Stimulated activated CD4-positive, alpha-beta T cell treated with anti-CD3 and anti-CD28 coated beads, Interleukin-12 subunit alpha, Interleukin-12 subunit beta, amount 100 ng/mL, for 48 hours (primary cell): ENCODE data around the gene SLC25A39.

Experiments used
- DNase-seq, 3 donors: peaks; one replicate each; pipeline ENCODE4 v3.0.0-alpha.2; 2020; ENCODE audit warnings: low read depth in 2 of 3, low spot score in 1 of 3

Gene SLC25A39

DNA sequence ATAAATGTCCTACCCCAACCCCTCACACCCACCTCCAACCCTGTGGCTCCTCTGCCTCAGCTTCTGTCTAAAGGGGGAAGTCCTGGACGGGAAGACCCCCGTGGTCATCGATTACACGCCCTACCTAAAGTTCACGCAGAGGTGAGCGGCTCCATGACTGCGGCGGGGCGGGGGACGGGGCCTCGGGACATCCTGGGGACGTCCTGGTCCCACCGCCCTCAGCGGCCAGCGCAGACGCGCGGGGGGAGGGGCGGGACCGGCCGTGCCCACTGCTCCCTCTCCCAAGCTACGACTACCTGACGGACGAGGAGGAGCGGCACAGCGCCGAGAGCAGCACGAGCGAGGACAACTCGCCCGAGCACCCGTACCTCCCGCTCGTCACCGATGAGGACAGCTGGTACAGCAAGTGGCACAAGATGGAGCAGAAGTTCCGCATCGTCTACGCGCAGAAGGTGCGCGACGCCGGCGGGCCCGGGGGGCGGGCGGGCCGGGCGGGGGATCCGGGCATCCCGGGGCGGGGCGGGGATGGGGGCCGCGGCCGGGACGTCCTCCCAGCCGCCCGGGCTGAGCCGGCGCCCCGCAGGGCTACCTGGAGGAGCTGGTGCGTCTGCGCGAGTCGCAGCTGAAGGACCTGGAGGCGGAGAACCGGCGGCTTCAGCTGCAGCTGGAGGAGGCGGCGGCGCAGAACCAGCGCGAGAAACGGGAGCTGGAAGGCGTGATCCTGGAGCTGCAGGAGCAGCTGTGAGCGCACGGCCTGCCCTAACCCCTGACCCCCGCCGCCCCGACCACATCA lies 9.6 kb downstream of the SLC25A39 start:
- DNase-seq, result peak in 2 of 3 donors; percentile 28 to 51

DNA sequence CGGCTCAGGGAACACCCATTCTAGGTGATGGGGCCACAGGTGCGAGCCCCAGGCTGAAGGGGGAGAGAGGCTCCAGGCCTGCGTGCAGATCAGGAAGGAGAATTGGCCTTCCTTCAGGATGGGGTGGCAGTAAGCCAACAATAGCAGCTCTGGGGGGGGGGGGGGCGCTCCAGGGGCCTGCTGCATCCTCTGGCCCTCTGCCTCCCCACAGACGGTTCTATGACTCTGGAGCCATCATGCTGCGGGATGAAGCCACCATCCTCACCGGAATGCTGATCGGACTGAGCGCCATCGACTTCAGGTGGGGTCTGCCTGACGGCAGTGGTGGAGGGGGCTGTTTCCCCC lies 10.1 kb downstream of the SLC25A39 start:
- no peak for DNase-seq

DNA sequence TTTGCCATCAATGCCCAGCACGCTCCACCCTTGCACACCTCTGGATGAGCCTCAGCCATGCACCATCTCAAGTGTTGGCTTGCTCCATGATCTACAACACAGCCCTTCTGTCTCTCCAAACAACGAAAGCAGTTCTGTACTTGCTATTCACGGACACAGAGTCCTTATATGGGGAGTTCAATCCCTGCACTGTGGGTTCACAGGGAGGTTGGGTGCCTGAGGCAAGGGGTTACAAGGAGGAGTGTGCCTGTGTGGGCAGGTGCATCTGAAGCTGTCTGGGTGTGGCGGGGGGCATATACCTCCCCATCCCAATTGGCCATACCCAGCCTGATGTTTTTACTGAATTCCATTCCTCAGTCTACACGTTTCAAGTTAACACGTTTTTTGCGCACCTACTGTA lies 10.6 kb downstream of the SLC25A39 start:
- no peak for DNase-seq

DNA sequence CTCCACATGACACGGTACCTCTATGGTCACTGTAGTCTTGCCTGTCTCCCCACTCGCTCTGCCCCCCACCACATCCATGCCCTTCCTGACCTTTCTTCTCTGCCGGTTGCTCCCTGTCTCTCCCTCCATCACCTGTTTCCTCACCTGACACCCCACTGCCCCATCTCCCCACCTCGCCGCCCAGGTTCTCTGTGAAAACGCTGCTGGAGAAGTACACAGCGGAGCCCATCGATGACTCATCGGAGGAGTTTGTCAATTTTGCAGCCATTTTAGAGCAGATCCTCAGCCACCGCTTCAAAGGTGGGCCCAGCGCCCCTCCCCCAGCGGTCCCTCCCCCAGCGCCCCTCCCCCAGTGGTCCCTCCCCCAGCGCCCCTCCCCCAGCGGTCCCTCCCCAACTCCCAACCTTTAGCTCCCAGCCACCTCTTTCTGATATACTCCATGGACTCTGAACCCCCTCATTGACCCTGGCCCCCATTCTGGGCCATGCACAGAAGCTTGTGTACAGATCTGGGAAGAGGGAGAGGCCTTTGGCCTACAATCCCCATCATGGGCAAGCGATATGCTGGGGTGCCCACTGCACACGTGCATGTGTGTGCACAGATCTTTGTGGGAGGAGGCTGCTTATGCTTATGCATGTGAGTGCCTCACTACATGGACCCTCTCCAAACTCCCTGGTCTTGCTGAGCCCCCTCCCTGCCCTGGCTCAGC lies 12.1 kb downstream of the SLC25A39 start:
- no peak for DNase-seq

DNA sequence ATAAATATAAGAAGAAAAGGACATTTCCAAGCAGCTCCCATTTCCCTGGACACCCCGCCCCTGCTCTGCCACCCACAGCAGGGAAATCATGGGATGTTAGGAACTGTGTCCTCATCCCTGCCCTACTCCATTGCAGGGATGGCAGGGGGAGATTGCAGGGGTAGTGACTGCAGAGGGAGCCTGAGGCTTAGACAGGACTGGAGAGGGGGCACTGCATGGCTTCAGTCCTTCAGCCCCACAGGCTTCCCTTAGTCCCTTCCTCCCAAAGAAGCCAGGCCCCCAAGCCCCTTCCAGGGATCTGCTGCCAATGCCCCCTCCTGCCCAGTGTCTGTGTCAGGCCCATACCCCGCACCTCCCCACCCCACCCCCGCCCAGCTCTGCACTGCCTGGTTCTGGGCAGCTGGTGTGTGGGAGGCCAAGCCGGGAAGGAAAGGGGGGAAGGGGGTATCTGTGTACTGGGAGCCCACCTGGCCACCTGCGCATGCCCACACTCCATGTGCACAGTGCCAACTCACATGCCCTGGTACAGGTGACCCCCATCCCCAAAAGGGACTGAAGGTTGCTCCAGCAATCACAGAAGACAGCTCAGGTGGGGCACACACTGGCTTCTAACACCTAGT lies 13.0 kb downstream of the SLC25A39 start:
- DNase-seq, result no peak

DNA sequence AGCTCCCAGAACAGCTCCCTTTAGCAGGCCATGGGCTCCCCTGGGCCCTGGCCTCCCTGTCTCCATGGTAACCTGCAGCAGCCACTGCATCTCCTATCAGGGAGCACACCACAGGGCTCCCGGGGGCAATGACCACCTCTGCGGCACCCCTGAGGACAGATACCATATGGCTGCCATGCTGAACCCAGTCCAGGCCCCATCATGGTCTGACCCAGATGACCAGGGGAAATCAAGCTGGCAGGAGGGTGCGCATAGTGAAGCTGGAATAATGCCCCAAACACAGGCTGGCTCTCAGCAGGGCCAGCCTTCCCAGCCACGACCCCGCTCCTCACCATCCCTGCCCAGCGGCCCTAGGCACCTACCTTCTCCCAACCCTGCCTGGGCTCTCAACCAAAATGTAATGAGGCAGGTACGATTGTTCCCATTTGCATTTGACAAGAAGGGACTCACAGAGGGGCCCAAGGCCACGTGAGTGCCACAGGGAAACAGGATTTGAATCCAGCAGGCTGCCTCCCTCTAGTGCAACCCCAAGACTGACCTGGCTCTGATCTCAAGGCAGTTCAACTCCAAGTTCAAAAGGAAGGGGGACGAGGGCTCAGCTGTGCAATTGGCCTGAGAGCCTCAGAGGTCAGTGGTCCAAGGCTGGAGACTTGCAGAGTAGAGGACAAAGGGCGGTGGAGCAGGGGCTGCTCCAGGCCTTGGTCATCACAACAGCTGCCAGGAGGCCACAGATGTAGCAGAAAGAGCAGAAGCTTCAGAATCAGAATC lies 13.8 kb downstream of the SLC25A39 start:
- no peak for DNase-seq

DNA sequence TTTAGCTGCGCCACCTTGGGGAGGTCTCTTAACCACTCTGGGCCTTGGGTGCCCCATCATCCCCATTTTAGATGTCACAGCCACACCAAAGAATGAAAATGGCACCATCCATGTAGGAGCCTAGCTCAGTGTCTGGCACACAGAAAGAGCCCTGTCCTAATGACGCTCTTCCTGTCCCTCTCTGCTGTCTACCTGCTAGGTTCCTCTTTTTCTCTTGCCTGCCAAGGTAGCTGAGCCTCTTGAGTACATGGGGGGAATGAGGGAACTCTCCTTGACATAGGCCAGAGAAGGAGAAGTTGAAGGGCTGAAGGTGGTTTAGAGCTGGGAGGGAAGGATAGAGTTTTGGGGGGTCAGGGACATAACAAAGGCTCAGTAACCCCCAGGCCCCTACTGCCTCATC lies 14.4 kb downstream of the SLC25A39 start:
- DNase-seq, result no peak

DNA sequence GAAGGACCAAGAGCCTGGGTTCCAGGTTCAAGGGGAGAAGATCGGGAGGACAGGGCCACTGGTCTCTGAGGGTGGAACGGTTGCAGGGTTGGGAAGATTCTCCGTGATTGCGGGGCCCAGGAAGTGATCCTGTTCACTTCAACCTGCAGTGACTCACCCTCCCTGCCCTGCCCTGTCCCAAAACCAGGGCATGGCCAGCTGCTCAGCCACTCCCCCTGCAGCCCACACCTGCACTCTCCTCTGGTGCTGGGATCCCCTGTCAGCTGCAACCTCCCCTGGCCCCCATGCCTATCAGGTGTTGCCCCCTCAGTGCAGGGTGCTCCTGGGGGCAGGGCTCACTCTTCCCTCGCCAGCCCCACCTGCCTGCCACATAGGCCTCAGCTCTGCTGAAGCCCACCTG lies 15.2 kb downstream of the SLC25A39 start:
- DNase-seq, result no peak

DNA sequence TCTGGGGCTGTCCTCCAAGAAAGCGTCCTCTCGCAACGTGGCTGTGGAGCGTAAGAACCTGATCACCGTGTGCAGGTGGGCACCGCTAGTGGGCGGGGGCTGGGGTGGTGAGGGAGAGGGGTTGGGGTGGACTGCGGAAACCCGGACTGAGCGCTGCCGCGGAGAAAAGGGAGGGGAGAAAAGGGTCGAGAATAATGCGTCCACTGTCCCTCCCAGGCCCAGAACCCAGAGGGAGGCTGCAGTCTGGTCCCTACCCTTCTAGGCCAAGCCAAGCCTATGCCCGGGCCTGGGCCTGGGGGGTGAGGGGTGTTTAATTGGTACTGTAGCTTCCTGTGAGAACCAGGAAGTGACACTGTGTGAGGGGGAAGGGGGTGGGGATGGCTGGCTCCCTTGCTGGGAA lies 15.8 kb downstream of the SLC25A39 start:
- no peak for DNase-seq

DNA sequence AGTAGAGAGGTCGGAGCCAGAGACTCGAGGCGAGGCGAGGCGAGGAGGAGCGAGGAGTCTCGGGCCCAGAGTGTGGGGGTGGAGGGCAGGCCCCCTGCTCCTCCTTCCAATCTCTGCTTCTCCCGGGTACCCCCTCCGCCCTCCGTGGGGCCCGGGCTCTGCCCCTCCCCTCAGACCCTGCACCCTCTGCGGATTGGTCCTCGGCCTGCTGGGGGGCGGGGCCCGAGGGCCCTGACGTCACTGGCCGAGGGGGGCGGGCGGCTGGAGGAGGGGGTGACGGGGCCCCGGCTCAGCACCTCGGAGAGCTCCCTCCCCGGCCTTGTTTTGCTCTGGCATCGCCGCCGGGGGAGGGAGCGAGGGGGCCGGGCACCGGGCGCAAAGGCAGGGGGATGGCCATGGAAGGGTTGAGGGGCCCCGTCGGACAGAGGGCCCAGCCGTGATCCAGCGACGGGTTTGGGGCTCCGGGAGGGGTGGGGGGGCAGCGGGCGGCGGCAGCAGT lies 16.3 kb downstream of the SLC25A39 start, which contains the start of gene RUNDC3A:
Gene RUNDC3A, plus strand, starts transcription at position 282 of the 499 bp plus-strand sequence. CDS start 232 bp downstream, outside the sequence.
- DNase-seq, result peak; percentile 66 to 78 (median 76)

DNA sequence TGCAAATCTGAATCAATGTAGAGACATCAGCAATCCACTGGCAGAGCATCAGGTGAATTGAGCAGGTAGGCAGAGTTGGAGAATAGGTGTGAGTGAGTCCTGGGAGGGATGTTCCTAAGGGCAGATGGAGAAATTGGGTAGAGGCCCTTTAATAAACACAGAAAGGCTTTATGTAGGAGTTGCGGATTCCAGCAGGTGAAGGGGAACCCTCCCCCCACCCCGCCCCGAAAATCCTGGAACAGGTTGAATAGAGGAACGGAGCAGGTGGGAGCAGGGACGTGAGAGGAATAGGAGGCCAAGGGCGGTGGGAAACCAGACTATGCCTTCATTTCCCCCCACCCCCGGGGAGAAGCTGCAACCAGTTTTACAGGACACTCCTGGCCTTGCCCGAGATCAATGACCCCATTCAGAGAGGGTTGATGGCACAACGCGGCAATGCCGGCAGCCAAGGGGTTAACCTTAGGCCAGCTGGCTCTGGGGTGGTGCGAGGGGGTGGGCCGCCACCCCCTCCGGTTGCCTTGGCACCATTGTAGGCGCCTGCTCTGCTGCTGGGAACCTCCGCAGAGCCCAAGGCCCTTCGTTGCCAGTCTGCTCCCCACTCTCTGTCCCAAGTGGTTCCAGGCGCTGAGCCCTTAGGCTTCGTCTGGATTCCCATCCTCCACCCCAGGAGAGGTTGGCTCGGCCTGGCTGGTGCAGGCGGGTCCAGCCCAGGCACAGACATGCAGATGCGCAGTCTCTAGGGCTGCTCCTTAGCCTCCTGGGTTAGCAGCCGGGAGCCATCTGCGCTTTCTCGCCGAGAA lies 17.0 kb downstream of the SLC25A39 start:
- no peak for DNase-seq

DNA sequence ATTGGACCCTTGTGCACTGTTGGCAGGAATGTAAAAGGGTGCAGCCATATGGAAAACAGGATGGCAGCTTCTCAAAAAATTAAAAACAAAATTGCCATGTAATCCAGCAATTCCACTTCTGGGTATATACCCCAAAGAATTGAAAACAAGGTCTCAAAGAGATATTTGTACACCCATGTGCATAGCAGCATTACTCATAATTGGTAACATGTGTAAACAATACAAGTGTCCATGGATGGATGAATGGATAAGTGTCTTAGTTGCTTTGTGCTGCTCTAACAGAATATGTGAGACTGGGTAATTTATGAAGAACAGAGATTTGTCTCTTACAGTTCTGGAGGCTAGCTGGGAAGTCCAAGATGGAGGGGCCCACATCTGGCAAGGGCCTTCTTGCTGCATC lies 20.0 kb downstream of the SLC25A39 start:
- no peak for DNase-seq

DNA sequence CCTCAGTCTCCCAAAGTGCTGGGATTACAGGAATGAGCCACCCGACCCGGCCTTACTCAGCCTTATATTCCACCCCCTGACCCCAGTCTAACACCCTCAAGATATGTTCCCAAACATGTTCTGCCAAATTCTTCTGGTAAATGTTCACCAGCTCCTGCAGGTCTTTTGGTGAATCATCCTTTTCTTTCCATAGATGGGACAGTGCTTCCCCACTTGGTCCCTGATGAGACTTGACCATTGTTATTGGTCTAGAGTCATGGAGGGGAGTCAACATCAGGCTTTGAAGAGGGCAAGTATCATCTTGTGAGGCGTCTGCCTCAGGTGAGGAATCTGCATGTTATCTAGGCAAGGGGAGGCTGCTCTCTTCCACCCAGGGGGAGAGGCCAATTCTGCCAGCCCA lies 26.6 kb downstream of the SLC25A39 start:
- DNase-seq, result no peak

DNA sequence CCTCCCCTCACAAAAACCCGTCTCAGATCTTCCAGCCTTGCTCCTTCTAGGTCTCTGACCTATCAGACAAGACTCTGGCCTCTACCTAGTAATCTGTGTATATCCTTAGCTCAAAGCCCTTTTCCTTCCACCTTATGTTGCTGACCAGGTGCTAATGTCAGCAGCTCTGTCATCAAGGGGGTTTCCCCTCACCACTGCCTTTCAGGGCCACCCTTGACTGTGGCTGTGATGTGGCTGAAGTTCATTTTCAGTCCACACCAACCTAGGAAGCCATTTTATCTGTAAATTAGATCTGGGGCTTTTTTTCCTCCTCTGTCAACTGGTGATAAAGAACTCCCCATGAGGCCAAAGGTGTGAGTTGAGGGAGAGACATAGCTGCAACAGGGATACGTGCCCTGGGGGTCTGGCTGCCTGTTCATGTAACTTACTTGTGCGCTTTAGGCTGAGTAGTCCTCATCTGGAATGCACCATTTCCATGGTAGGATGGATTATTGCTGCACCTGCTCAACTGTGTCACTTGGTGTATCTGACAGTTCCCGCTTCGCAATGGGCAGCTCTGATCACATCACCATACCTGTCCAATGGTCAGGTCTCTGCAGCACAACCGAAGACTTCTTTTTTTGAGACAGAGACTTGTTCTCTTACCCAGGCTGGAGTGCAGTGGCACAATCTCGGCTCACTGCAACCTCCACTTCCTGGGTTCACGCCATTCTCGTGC lies 31.0 kb downstream of the SLC25A39 start:
- DNase-seq, result no peak

DNA sequence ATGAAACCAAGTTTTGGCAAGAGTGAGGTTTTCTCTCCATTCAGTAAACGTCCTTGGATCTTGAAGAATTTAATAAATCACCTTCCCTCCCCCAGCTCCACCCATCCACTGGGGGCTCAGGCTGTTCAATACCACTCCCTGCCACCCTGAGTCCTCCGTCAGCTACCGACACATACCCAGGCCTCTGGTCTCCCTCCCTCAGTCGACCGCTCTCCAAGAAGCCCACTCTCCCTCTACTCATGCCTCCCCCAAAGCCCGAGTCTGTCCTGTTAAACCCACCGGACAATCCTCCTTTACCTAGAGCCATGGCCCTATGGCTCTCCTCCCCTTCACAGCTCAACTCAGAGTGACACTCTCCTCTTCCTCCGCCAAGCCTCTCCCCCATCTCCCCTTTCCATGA lies 37.0 kb downstream of the SLC25A39 start:
- no peak for DNase-seq

DNA sequence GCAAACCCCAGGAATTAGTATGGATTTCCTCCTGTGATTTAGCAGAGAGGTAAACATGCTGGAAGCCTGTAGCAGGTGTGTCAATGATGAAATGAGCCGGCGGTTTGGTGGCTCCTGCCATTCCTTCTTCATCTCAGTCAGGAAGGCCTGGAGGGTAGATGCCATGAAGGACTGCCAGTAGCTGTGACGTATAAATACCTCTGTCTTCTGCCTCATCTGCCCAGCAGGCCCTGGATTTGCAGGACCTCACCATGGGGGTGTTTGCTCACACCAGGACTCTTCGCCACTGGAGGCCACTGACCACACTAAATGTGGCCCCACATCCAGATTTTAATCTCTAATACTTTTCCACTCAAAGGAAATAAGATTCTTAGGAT lies 40.6 kb downstream of the SLC25A39 start:
- no peak for DNase-seq

DNA sequence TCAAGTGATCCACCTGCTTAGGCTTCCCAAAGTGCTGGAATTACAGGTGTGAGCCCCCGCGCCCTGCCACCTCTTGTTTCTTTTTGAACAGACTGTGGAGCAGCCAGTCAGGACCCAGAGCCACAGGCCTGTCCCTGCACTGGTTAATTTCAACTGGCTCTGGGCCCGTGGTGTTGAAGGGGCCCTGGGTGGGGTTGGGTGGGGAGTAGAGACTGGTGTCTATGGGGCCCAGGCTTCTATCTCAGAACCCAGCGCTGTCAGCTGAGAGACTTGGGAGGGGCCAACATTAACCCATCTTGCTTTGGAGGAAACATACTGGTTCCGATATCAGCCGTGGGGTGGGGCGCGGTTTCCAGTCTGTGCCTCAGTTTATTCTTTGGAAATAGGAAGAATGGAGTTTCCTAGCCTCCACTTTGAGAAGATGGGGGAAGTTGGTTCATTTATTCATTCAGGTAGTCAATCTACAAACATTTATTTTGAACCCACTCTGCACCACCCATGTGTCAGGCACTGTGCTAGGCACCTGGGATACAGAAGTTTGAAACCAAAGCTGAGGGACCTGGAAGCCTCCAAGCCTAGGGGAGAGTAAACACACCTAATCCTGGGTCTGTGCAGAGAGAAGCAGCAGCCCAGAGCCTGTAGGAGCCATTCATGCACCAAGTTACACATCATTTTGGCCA lies 41.1 kb downstream of the SLC25A39 start:
- DNase-seq, result no peak

DNA sequence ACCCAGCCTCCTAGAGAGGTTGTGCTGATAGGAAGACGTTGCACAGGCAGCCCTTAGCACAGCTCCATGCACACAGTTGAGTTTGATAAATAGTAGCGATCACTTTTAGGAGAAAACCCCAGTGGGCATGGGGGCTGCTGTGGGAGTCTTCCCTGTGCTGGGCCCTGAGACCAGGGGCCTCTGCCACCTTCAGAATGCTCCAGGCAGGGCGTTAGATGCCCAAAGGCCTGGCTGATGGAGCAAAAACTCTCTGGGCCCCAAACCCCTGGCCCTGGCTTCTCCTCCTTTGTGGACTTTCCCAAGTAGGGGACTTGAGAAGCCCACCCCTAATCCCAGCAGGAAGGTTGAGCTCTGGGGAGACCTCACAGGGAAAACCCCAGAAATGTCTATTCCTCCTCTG lies 42.4 kb downstream of the SLC25A39 start:
- DNase-seq, result no peak

DNA sequence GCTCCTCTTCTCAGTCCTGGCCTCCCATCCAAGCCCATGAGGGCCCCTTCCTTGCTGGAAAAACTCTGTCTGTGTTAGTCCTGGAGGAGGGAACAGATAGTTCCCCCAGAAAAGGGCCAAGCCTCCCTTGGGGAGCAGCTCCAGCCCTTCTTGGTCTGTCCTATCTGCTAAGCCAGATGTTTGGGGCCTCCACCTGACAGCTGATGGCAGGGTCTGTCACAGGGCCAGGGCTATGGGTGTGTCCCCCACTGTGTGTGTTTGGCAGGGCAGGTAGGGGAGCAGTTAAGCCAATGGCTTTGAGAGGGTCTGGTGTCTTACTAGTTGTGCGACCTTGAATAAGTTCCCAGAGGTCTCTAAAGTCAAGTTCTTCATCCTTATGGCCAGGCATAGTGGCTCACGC lies 43.1 kb downstream of the SLC25A39 start:
- no peak for DNase-seq
